Activated CD4-positive, alpha-beta T cell treated with anti-CD3 and anti-CD28 coated beads for 24 hours (primary cell): ENCODE data around the gene FRMD4A.
A peak's percentile ranks its signal among the peaks of the same experiment; 100 is the strongest.

Experiments used
- DNase-seq, 2 donors: peaks; one replicate each; pipeline ENCODE4 v3.0.0-alpha.2; 2020; ENCODE audit warnings: low read depth in 2 of 2

Gene FRMD4A

DNA sequence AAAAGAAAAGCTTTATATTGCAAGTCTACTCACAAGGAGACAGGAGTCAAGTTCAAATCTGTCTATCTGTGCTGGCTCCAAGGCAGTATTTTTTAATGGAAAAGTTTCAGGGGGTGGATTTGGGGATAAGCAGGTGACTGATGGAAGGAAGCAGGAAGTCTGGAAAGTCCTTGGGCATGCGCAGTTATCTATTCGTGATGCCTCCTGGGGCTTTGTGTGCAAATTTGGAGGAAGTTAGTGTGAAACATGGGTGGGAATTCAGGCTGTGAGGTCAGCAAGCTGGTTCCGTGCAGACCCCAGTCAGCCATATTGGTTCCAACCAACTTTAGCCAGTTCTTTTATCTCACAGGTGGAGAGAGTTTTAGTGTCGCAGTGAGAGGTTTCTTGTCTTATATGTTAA lies 140.0 kb downstream of the FRMD4A start:
- no peak for DNase-seq

GRCh38 chr10:14186245-14186644 lies 144.5 kb downstream of the FRMD4A start:
- no peak for DNase-seq

DNA sequence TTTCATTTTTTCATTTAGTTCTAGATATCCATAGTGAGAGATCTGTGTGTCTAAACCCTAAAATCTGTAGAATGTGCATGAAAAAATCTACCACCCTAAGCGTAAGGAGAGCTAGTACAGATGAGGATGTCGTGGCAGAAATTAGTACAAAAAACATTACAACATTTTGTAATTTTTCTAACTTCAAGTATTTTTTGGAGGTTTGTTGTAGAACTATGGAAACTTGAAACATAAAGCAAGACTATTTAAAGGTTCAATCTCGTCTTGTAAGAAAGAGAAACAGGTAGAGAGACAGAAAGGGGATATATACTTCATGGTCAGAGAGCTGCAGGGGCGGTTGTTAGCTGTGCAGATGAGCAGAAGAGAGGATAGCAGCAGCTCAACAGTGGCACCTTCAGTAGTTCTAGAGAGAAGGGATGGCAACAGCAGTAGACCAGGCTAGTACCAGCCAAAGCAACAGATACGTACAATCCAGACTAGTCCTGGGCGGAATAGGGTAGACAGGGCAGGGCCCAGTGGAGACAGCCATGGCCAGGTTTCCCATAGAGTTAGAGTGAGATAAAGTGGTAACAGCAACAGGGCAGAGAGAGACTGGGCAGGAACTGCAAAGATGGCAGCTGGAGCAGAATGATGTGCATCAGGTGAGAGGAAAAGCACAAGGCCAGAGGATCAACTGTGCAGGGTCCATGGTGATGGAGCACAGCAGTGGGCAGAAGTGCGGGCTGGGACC lies 145.2 kb downstream of the FRMD4A start:
- DNase-seq: peak; percentile 22 to 27

GRCh38 chr10:14184841-14185315 lies 145.8 kb downstream of the FRMD4A start:
- peak; percentile 12 to 14 for DNase-seq

DNA sequence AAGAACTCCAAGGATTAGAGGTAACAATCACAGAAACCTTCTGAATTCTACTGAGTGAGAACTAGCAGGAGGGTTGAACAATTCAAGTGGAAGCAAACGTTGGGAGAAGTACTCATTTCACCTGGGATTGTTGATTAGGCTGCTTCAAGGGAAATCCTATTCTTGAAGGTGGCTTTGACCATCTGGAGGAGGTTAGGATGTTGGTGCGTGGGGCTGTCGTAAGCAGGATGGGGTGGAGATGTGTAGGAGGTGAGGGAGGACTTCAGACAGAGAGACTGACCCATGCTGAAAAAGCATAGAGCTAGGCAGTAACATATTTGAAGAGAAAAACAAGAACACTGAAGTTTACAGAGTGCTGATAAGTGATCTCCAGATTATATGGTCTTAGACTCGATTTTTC lies 147.9 kb downstream of the FRMD4A start:
- no peak for DNase-seq

GRCh38 chr10:14181567-14181936 lies 149.2 kb downstream of the FRMD4A start:
- DNase-seq: no peak

DNA sequence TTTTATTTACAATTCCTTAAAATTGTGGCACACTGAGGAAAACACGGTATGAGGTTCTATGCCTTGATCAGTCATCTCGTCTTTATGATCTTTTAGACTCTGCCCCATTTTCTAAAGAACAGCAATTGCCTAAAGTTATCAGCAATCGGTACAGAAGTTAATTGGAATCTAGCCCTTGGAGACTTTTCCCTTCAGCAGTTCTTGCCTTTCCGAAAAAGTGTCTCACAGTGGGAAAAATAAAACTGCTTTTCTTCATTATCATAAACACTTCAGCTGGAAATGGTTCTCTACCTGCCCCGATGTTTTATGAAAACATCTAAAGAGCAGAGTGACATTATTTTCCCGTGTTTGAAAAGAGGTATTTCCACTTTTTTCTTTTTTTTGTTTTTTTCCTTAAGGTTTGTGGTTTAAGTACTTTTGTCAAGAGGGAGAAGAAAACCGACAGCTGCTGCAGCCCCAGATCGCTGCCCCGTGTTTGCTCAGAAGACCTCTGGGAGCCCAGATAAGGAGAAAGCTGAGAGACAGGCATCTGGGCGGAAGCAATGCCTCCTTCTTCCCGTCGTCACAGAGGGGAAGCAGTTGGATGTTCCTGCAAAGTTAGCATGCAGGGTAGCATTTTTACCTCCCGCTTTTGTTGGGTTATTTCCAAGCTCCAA lies 149.7 kb downstream of the FRMD4A start:
- DNase-seq: no peak

DNA sequence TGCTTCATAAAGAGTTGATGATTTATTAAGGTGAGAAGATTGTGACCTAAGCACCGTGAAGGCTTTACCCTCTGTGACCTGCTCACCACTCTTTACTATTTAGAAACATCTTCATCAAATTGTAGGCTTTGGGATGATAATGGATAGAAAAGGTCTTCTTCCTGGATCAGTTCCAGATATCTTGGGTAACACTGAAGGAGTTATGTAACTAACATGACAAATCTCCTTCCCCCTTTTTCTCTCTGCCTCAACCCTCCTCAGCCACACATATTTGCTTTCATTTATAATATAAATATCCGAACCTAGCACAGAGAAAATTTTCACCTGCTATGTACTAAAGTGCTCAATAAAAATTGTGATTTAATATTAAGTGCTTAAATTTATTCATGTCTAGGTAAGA lies 151.5 kb downstream of the FRMD4A start:
- no peak for DNase-seq

DNA sequence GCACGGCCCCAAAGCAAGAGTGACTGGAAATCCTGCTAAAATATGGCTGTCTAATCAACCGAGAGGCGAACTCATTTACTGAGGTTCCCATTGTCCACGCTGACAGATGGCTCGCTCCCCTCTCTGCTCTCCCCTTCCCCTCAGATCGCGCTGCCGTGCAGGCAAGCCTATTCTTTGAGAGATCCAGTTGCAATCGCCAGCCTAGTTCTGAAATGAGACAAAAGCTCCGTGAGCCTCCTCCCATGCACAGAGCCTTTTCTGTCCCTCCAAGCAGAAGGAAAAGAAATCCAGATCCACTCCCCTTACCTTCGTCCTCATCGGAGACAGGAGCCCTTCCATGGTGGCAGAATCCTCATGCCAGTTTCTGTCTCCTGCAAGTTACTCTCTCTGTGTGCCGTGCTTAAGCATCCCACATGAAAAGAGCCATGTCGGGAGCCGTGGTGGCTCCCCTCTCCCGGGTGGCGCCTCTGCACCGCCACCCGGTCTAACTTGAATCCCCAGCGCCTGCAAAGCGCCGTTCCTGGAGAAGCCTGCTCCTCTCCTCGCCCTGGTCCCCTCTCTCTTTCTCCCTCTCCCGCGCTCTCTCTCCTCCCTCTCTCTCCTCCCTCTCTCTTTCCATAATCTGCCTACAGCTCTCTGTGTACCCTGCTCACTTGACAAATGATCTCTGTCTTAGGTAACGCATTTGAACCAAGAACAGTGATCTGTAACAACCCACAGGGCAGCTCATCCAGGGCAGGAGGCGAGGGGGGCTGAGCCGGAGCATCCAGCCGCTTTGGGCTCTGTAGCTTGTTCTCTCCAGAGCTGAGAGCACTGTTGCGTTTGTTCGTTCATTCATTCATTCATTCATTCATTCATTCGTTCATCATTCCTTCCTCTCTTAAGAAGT lies 156.8 kb downstream of the FRMD4A start:
- DNase-seq: no peak

DNA sequence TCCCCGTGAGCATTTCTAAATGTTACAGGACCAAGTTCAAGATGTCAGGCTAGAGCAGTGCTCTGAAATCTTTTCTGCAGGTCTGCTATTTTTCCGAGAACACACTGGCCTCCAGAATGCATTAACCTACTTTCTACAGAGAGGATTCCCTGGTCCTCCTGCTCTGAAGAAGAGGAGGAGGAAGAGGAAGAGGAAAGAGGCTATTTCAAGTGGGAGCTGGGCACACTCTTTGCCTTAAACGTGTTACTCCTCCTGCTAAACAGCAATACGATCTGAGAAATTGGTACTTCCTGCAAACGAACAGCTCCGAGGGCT lies 157.4 kb downstream of the FRMD4A start:
- no peak for DNase-seq

DNA sequence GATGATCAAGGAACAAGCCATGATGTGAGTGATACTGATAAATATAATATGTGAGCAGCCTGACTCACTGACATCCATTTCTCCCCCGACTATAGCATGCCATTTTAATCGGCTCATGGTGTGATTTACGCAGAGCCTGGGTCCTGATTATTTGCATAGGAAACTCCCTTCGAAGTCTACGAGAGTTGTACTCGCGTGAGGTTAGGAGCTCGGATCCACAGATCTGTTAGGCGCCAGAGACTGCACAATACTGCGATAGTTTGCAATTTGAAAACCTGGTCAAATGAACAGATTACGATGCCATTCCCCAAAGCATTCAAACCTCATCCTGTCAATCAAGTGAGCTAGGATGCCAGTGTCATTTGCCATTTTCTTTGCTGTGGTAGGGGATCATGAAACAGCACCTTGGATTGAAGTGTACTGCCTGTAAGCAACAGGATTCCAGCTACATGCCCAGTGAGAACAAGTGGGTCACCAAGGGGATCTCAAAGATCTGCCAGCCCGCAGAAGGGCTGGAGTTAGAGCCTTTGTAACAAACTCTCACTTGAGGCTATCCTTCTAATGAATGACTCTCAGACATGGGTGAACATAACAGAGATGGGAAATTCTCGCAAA lies 158.3 kb downstream of the FRMD4A start:
- DNase-seq: no peak

GRCh38 chr10:14171336-14171735 lies 159.4 kb downstream of the FRMD4A start:
- DNase-seq: no peak

- DNase-seq: no peak
Observed at GRCh38 chr10:14163377-14164086, 167.2 kb downstream of the FRMD4A start.

DNA sequence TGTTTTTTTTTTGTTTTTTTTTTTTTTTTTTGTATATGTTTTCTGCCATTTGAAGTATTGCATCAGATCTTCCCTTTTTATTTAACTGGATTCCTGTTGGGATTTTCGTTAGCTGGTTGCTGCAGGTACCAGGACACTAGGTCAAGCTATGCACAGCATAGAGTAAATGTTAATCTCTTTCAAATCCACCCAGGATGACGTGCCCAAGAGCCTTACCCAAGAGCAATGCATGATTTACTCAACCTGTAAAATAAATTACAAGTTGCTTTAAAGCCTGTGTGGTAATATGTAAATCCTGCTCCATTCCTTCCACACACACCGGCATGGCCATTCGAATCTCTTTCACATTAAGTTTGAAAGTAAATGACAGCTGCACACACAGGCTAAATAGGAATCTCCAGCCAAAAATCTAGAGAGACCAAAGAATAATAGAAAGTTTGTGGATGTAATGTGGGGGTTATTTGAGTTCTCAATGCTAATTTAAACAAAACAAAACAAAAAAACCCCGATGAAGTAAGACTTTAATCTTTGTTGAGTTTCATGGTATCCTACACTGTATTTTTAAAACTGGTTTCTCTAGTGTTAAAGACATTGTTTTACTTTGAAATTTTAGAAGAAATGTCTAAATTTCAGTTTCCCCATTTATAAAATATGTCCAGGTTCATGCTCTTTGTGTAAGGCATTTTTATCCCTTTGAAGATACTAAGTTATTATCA lies 167.9 kb downstream of the FRMD4A start:
- DNase-seq: no peak

DNA sequence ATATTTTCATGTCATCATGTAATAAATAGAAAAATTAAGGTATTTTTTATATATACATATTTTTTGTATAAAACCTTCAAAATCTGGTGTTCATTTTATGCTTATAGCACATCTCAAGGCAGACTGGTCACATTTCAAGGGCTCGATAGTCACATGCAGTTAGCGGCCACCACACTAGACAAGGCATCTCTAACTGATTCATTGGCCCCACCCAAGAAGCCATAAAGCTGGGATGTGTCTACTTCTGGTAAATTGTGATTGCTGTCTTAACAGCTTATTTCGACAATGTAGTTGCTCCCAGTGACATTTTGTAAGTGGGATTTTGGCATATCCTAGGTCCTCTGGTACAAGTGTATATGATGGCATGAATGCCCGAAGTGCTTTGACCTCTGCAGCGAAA lies 168.7 kb downstream of the FRMD4A start:
- no peak for DNase-seq

DNA sequence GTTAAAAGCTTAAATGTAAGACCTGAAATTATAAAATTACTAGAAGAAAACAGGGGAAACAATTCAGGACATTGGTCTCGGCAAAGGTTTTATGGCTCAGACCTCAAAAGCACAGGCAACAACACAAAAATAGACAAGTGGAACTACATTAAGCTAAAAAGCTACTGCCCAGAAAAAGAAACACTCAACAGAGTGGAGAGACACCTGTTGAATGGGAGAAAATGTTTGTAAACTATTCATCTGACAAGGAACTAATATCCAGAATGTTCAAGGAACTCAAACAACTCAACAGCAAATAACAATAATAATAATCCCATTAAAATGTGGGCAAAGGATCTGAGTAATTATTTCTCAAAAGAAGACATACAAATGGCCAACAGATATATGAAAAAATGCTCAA lies 170.4 kb downstream of the FRMD4A start:
- DNase-seq: no peak

DNA sequence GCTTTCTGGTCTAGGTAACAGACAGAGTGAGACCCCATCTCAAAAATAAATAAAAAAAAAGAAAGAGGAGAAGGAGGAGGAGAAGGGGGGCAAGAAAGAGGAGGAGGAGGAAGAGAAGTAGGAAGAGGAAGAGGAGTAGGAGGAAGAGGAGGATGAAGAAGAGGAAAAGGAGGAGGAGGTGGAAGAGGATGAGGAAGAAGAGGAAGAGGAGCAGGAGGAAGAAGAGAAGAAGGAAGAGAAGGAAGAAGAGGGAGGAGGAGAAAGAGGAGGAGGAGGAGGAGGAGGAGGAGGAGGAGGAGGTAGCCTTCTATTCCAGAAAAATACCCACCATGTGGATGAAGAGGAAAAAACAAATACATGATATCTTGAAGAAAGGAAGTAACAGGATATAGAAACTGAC lies 172.1 kb downstream of the FRMD4A start:
- DNase-seq: no peak

- no peak for DNase-seq
Observed at GRCh38 chr10:14156104-14156503, 174.6 kb downstream of the FRMD4A start.

- DNase-seq: no peak
Observed at GRCh38 chr10:14153570-14154055, 177.1 kb downstream of the FRMD4A start.

DNA sequence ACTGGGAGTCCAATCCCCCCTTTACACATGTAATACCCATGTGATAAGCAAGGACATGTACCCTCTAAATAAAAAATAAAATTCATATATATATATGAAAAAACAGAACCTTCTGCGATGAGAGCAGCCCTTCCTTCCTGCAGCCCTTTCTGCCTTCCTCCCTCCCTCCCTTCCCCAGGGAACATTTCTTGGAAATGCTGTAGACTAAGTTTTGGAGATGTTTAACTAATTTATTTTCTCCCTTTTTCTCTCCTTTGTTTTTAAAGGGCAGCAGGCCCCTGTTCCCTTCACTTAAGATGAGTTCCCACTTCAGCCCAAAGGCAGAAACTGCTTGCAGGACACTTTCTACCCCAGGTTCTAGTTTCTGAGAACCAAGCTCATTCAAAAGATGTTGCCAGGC lies 179.2 kb downstream of the FRMD4A start:
- DNase-seq: no peak

- DNase-seq: no peak
Observed at GRCh38 chr10:14150526-14150925, 180.2 kb downstream of the FRMD4A start.
